Measurements from ENCODE around the gene SPNS2.

GRCh38 chr17:4467287-4467686 is 31.4 kb upstream of the SPNS2 start:
- no peak for TF ChIP-seq CTCF (IDR thresholded peaks at IDR 0.05)
- TF ChIP-seq POLR2AphosphoS5 (IDR thresholded peaks at IDR 0.05): no peak
